ENCODE results near the gene MYO1F. TPM values are rescaled to one million over a fixed set of nuclear protein-coding genes. Genes with fewer than 3 reads are reported as not detected.

Gene MYO1F
- total and polyA plus RNA-seq, 2 of the 13 experiments (the other 11 are each of a cell fraction or from before 2014, with no cell fraction given), result 0.09 to 0.13 TPM

DNA sequence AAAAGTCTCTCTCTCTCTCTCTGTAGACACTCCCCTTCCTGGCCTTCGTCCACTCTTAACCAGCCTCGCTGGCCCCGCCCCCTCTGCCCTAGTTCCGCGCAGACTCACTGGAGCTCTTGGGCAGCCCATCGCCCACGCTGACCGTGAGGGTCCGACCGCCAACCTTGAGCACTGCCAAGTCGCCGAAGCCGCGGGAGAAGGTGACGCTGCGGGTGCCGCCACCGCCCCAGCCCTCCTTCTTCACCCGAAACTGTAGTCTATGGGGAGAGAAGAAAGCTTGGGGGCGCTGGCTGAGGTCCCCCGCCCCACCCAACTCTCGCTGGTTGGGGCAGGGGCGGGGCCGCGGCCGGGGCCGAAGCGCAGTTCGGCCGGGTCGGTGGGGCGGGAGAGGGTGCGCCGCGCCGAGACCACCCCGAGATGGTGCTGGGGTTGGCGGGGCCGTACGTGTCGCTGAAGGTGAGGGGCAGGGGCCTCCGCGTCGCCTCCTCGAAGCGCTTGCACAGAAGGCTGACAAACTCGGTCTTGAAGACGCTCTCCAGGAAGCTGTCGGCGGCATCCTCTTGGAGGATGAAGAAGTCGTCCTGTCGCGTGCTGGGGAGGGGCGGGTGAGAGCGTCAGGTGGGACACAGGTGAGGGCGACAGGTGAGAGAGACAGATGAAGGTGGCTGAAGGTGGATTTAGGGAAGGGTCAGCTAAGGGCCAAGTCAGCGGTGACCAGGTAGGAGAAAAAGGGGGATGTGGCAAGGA is 50.7 kb downstream of the MYO1F start (continued):
- 0 out of 2 replicates have a peak, but pooled peaks have one; percentile 29 for TF ChIP-seq SNAI1 (CRISPR knock-in tag; IDR thresholded peaks at IDR 0.05; ENCODE audit: borderline replicate concordance)
- TF ChIP-seq TCF7 (IDR thresholded peaks at IDR 0.05; ENCODE audit: low read depth), result no peak
- peak; percentile 4; the same call in 1 of the 2 replicates for TF ChIP-seq ZNF605 (CRISPR knock-in tag; IDR thresholded peaks at IDR 0.05)
- TF ChIP-seq, protein P1, sequence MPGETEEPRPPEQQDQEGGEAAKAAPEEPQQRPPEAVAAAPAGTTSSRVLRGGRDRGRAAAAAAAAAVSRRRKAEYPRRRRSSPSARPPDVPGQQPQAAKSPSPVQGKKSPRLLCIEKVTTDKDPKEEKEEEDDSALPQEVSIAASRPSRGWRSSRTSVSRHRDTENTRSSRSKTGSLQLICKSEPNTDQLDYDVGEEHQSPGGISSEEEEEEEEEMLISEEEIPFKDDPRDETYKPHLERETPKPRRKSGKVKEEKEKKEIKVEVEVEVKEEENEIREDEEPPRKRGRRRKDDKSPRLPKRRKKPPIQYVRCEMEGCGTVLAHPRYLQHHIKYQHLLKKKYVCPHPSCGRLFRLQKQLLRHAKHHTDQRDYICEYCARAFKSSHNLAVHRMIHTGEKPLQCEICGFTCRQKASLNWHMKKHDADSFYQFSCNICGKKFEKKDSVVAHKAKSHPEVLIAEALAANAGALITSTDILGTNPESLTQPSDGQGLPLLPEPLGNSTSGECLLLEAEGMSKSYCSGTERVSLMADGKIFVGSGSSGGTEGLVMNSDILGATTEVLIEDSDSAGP (CRISPR knock-in tag; IDR thresholded peaks at IDR 0.05; ENCODE audit: borderline replicate concordance), result 0 out of 2 replicates have a peak, but pooled peaks have one; percentile 24
- no peak for TF ChIP-seq BCL6 (CRISPR knock-in tag; IDR thresholded peaks at IDR 0.05)
- TF ChIP-seq RERE (CRISPR knock-in tag; IDR thresholded peaks at IDR 0.05; ENCODE audit: low read depth), result no peak
- 0 out of 2 replicates have a peak, but pooled peaks have one; percentile 17 for TF ChIP-seq ZNF276 (CRISPR knock-in tag; IDR thresholded peaks at IDR 0.05; ENCODE audit: low read depth)
- TF ChIP-seq, protein P2, sequence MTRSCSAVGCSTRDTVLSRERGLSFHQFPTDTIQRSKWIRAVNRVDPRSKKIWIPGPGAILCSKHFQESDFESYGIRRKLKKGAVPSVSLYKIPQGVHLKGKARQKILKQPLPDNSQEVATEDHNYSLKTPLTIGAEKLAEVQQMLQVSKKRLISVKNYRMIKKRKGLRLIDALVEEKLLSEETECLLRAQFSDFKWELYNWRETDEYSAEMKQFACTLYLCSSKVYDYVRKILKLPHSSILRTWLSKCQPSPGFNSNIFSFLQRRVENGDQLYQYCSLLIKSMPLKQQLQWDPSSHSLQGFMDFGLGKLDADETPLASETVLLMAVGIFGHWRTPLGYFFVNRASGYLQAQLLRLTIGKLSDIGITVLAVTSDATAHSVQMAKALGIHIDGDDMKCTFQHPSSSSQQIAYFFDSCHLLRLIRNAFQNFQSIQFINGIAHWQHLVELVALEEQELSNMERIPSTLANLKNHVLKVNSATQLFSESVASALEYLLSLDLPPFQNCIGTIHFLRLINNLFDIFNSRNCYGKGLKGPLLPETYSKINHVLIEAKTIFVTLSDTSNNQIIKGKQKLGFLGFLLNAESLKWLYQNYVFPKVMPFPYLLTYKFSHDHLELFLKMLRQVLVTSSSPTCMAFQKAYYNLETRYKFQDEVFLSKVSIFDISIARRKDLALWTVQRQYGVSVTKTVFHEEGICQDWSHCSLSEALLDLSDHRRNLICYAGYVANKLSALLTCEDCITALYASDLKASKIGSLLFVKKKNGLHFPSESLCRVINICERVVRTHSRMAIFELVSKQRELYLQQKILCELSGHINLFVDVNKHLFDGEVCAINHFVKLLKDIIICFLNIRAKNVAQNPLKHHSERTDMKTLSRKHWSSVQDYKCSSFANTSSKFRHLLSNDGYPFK (CRISPR knock-in tag; IDR thresholded peaks at IDR 0.05; ENCODE audit: borderline replicate concordance), result no peak
- TF ChIP-seq MEIS2 (CRISPR knock-in tag; IDR thresholded peaks at IDR 0.05), result peak; percentile 24; the same call in 1 of the 2 replicates
- peak; percentile 6; the same call in 1 of the 2 replicates for TF ChIP-seq KDM5A (IDR thresholded peaks at IDR 0.05; ENCODE audit: borderline replicate concordance, low read length)
- no peak for TF ChIP-seq CEBPZ (IDR thresholded peaks at IDR 0.05; ENCODE audit: low read length)

Measured in HepG2 (cell line).